NB4 (cell line): ENCODE data around the gene G3BP1.
"Not testable (repeated sequence)": the region's sequence is repeated elsewhere in the genome, so short reads cannot be mapped to it uniquely, and the experiment has no call there.

ENCODE experiments used
- POLR2A ChIP-seq: IDR thresholded peaks from 2 replicates; pipeline ENCODE4 v1.6.1; 2011; ENCODE audit warnings: mild to moderate bottlenecking; ENCODE audit not compliant: insufficient read length; ENCODE audit errors: extremely low read depth
- TF ChIP-seq, protein P1 (sequence below): IDR thresholded peaks from one replicate; pipeline ENCODE4 v1.5.1; 2012; ENCODE audit warnings: low read depth, low read length

GRCh38 chr5:151783664-151784063 lies 11.9 kb downstream of the G3BP1 start:
- TF ChIP-seq POLR2A = not testable (repeated sequence)
- TF ChIP-seq, protein P1, sequence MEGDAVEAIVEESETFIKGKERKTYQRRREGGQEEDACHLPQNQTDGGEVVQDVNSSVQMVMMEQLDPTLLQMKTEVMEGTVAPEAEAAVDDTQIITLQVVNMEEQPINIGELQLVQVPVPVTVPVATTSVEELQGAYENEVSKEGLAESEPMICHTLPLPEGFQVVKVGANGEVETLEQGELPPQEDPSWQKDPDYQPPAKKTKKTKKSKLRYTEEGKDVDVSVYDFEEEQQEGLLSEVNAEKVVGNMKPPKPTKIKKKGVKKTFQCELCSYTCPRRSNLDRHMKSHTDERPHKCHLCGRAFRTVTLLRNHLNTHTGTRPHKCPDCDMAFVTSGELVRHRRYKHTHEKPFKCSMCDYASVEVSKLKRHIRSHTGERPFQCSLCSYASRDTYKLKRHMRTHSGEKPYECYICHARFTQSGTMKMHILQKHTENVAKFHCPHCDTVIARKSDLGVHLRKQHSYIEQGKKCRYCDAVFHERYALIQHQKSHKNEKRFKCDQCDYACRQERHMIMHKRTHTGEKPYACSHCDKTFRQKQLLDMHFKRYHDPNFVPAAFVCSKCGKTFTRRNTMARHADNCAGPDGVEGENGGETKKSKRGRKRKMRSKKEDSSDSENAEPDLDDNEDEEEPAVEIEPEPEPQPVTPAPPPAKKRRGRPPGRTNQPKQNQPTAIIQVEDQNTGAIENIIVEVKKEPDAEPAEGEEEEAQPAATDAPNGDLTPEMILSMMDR = not testable (repeated sequence)
